Dendritic cell treated with granulocyte-macrophage colony-stimulating factor and Interleukin-4, amounts not matched to agents 40 ng/mL and 50 ng/mL, for 4 days (primary cell): ENCODE data around the gene RBM6.
"Not testable (repeated sequence)": the region's sequence is repeated elsewhere in the genome, so short reads cannot be mapped to it uniquely, and the experiment has no call there.

Experiments used
- H3K27ac Mint-ChIP-seq: one replicate; pipeline ENCODE4 v1.8.0; 2022; ENCODE audit warnings: mild to moderate bottlenecking, mixed read lengths
- H3K27me3 Mint-ChIP-seq: one replicate; pipeline ENCODE4 v1.8.0; 2022; ENCODE audit warnings: mild to moderate bottlenecking, mixed read lengths
- H3K36me3 Mint-ChIP-seq: one replicate; pipeline ENCODE4 v1.8.0; 2022; ENCODE audit warnings: low read depth, mixed read lengths
- H3K4me1 Mint-ChIP-seq: one replicate; pipeline ENCODE4 v1.8.0; 2022; ENCODE audit warnings: low read depth, mixed read lengths
- H3K4me3 Mint-ChIP-seq: one replicate; pipeline ENCODE4 v1.8.0; 2022; ENCODE audit warnings: mild to moderate bottlenecking, moderate library complexity, mixed read lengths
- H3K9me3 Mint-ChIP-seq: one replicate; pipeline ENCODE4 v1.8.0; 2022; ENCODE audit warnings: mixed read lengths
- intact Hi-C: fragments of 100-400 bp; cut with micrococcal nuclease; formaldehyde crosslinking; loops from one replicate; pipeline ENCODE4 v1.15.0; 2022

RBM6 gene

GRCh38 chr3:49906073-49906743, 33.7 kb upstream of the RBM6 start:
- peak overlapping the region; percentile 11 for H3K4me3 Mint-ChIP-seq

DNA sequence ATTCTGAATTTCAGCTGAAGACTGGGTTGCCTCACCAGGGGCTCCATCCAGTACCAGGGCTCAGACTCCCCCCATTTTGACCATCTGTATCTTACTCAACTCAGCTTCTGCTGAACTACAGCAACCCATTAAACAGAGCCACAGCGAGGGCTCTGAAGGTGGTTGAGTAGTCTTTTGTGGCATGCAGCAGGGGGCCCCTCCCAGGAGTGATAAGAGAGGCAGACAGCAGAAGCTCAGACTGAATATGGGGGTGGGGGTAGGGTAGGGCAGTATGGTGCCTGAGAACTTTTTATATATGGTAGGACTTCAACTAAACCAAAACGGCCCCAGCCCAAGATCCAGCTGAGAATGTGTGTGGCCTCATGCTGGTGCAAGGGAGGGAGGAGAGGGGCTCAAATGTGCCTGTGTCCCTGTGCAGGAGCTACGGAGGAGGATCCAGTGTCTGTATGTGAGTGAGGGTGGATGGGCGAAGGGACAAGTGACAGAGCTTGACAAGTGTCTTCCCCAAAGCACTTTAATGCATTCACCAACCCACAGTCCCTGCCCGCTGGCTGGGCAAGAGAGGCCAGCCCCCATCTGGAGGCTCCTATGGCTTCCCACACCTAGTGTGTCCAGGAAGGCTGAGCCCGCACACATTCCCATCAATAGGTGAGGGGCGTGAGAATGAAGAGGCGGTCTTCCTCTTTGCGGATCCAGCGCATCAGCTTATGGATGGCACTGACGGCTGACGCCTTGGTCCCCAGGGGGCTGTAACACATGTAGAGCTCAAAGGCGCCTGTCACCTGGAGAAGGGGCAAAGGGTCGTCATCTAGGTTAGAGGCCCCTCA, 31.4 kb upstream of the RBM6 start:
- H3K27ac Mint-ChIP-seq, result no peak overlapping the region
- H3K4me1 Mint-ChIP-seq, result peaks cover 23% of the 10 kb centered on the region
- H3K27me3 Mint-ChIP-seq, result no peaks in the 10 kb centered on the region
- no peaks in the 10 kb centered on the region for H3K9me3 Mint-ChIP-seq
- H3K36me3 Mint-ChIP-seq, result peaks cover 47% of the 10 kb centered on the region
- H3K4me3 Mint-ChIP-seq, result no peak overlapping the region
- intact Hi-C loops, result no loop called here

More at GRCh38 chr3:49906073-49906743, 33.7 kb upstream of the RBM6 start:
- Mint-ChIP-seq H3K27me3 (peaks cover 2% of the 10 kb centered on the region), H3K36me3 (peaks cover 26% of the 10 kb centered on the region), H3K9me3 (no peaks in the 10 kb centered on the region), H3K27ac (no peak overlapping the region), H3K4me1 (peaks cover 28% of the 10 kb centered on the region)
- intact Hi-C loops, result no loop called here

- Mint-ChIP-seq H3K4me1 (peaks cover 13% of the 10 kb centered on the region), H3K4me3 (no peak overlapping the region), H3K27me3 (no peaks in the 10 kb centered on the region), H3K27ac (no peak overlapping the region), H3K9me3 (no peaks in the 10 kb centered on the region), H3K36me3 (peaks cover 47% of the 10 kb centered on the region)
- intact Hi-C loops, result no loop called here
Observed at GRCh38 chr3:49910409-49911123, 29.4 kb upstream of the RBM6 start.

DNA sequence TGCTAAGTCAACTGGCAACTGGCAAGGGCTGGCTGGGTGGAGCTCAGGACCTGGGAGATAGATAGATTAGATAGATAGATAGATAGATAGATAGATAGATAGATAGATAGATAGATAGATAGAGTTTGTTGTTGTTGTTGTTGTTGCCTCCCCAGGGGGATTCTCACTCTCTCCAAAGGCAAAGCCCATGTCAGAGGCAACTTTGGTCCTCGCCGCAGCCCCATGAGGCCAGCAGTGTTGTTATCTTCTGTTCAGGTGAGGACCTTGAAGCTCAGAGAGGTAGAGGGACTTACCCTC, 28.9 kb upstream of the RBM6 start:
- H3K9me3 Mint-ChIP-seq, result no peaks in the 10 kb centered on the region
- intact Hi-C loops, result no loop called here

DNA sequence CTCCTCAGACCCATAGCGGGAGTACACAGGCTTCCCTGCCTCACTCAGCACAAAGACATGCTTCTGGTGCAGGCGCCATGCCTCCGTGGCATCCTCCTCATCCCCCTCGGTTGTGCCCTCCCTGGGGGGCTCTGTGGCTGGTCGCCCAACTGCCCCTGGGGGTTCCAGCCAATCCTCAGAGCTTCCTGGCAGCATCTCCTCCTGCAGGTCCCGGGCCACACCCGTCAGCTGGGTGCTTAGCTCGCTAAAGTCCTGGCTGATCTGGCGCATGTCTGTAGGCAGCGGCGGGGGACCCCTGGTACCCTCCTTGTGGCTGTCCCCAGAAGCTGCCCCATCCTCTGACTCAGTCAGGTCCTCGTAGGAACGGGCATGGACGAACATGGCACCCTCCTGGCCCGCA, 28.3 kb upstream of the RBM6 start:
- Mint-ChIP-seq H3K36me3 (peaks cover 47% of the 10 kb centered on the region), H3K27me3 (no peaks in the 10 kb centered on the region), H3K4me3 (no peak overlapping the region), H3K27ac (no peak overlapping the region), H3K4me1 (peaks cover 2% of the 10 kb centered on the region), H3K9me3 (no peaks in the 10 kb centered on the region)
- intact Hi-C loops, result no loop called here

More for the DNA sequence above, 28.9 kb upstream of the RBM6 start:
- Mint-ChIP-seq H3K27ac (no peak overlapping the region), H3K4me3 (no peak overlapping the region), H3K36me3 (peaks cover 47% of the 10 kb centered on the region), H3K27me3 (no peaks in the 10 kb centered on the region), H3K4me1 (peaks cover 8% of the 10 kb centered on the region)

DNA sequence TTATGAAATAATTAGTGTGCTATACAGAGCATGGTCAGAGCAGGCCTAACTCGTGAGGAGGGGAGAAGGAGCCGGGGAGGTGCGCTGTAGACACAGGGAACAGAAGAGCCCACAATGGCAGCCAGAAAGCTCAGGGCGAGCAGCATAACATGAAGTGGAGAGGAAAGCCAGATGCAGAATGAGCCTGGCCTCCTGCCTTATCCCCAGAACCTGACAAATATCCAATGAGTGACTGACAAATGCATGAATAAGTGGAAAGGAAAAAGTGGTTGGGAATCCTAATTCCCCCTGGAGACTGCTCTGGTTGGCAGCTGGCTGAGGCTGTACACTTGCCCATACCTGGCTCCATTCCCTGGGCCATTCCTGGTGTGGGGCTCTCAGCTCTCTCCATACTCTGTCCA, 27.1 kb upstream of the RBM6 start:
- H3K4me1 Mint-ChIP-seq, result peaks cover 3% of the 10 kb centered on the region
- no peaks in the 10 kb centered on the region for H3K9me3 Mint-ChIP-seq
- peaks cover 47% of the 10 kb centered on the region for H3K36me3 Mint-ChIP-seq
- H3K4me3 Mint-ChIP-seq, result no peak overlapping the region
- intact Hi-C loops, result no loop called here
- H3K27me3 Mint-ChIP-seq, result no peaks in the 10 kb centered on the region
- no peak overlapping the region for H3K27ac Mint-ChIP-seq

- no peak overlapping the region for H3K27ac Mint-ChIP-seq
- H3K36me3 Mint-ChIP-seq, result peaks cover 34% of the 10 kb centered on the region
- H3K4me3 Mint-ChIP-seq, result no peak overlapping the region
- intact Hi-C loops, result no loop called here
- H3K9me3 Mint-ChIP-seq, result no peaks in the 10 kb centered on the region
- no peaks in the 10 kb centered on the region for H3K27me3 Mint-ChIP-seq
- H3K4me1 Mint-ChIP-seq, result peaks cover 15% of the 10 kb centered on the region
Observed at GRCh38 chr3:49914906-49915305, 25.0 kb upstream of the RBM6 start.

GRCh38 chr3:49916686-49917085, 23.3 kb upstream of the RBM6 start:
- Mint-ChIP-seq H3K27me3 (no peaks in the 10 kb centered on the region), H3K9me3 (no peaks in the 10 kb centered on the region), H3K4me3 (no peak overlapping the region), H3K4me1 (peaks cover 15% of the 10 kb centered on the region), H3K27ac (no peak overlapping the region), H3K36me3 (peaks cover 16% of the 10 kb centered on the region)
- intact Hi-C loops, result no loop called here

GRCh38 chr3:49917806-49918590, 22.0 kb upstream of the RBM6 start:
- intact Hi-C loops, H3K4me3 Mint-ChIP-seq, H3K36me3 Mint-ChIP-seq, H3K9me3 Mint-ChIP-seq, H3K27me3 Mint-ChIP-seq: not testable (repeated sequence)
- Mint-ChIP-seq H3K27ac (peak overlapping the region; percentile 7), H3K4me1 (peaks cover 15% of the 10 kb centered on the region)

GRCh38 chr3:49924683-49925082, 15.3 kb upstream of the RBM6 start:
- intact Hi-C loops, result no loop called here
- no peaks in the 10 kb centered on the region for H3K36me3 Mint-ChIP-seq
- no peaks in the 10 kb centered on the region for H3K9me3 Mint-ChIP-seq
- no peak overlapping the region for H3K4me3 Mint-ChIP-seq
- no peaks in the 10 kb centered on the region for H3K27me3 Mint-ChIP-seq
- H3K4me1 Mint-ChIP-seq, result peaks cover 18% of the 10 kb centered on the region
- no peak overlapping the region for H3K27ac Mint-ChIP-seq

DNA sequence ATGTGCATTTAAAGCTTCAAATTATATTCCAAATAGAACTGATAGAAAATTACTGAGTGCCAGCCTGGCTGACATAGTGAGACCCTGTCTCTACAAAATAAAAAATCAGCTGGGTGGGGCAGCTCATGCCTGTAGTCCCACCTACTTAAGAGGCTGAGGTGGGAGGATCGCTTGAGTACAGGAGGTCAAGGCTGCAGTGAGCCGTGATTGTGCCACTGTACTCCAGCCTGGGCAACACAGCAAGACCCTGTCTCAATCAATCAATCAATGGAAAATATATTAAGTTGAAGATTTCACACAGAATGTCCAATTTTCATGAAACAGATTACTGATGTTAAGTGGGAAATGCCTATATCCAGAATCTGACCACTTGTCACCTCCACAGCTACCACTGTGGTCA, 14.5 kb upstream of the RBM6 start:
- no peaks in the 10 kb centered on the region for H3K9me3 Mint-ChIP-seq
- H3K27ac Mint-ChIP-seq, result no peak overlapping the region
- H3K27me3 Mint-ChIP-seq, result no peaks in the 10 kb centered on the region
- H3K36me3 Mint-ChIP-seq, result no peaks in the 10 kb centered on the region
- H3K4me1 Mint-ChIP-seq, result peaks cover 24% of the 10 kb centered on the region
- H3K4me3 Mint-ChIP-seq, result no peak overlapping the region
- intact Hi-C loops, result no loop called here

DNA sequence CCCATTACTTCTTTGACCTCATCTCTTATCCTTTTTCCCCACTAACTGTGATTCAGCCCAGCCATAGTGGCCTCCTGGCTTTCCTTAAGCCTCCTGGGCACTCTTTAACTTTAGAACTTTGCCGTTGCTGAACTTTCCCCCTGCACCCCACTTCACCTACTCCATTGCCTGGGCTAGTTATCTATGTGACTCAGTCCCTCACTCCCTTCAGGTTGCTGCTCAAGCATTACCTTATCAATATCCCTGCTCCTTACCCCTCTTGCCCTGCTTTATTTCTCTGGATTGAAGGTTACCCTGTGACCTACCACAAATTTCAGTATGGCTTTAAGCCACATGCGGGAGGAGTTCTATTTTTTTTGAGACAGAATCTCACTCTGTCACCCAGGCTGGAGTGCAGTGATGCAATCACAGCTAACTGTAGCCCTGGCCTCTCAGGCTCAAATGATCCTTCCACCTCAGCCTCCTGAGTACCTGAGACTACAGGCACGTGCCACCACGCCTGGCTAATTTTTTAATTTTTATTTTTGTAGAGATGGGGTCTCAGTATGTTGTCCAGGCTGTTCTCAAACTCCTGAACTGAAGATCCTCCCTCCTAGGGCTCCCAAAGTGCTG, 13.7 kb upstream of the RBM6 start:
- no peak overlapping the region for H3K27ac Mint-ChIP-seq
- intact Hi-C loops, result no loop called here

GRCh38 chr3:49927798-49928197, 12.2 kb upstream of the RBM6 start:
- intact Hi-C loops, result no loop called here
- Mint-ChIP-seq H3K9me3 (no peaks in the 10 kb centered on the region), H3K27me3 (no peaks in the 10 kb centered on the region), H3K27ac (no peak overlapping the region), H3K4me3 (no peak overlapping the region), H3K36me3 (no peaks in the 10 kb centered on the region), H3K4me1 (peaks cover 24% of the 10 kb centered on the region)

More for the DNA sequence above, 13.7 kb upstream of the RBM6 start:
- Mint-ChIP-seq H3K27me3 (no peaks in the 10 kb centered on the region), H3K9me3 (no peaks in the 10 kb centered on the region), H3K36me3 (no peaks in the 10 kb centered on the region), H3K4me1 (peaks cover 24% of the 10 kb centered on the region), H3K4me3 (no peak overlapping the region)
